Endothelial cell (in vitro differentiated cells): ENCODE data around the gene UBTD2. TPM values are rescaled to one million over a fixed set of nuclear protein-coding genes. Genes with fewer than 3 reads are reported as not detected.
A peak's percentile ranks its signal among the peaks of the same experiment; 100 is the strongest.

Experiments
- DNase-seq: peaks from one replicate; pipeline ENCODE4 v3.0.0; 2021; ENCODE audit warnings: low spot score
- H3K27ac Mint-ChIP-seq: one replicate; pipeline ENCODE4 v1.8.0; 2021; ENCODE audit warnings: mixed read lengths, inconsistent platforms; ENCODE audit not compliant: unreplicated experiment
- H3K27me3 Mint-ChIP-seq: one replicate; pipeline ENCODE4 v1.8.0; 2021; ENCODE audit warnings: mild to moderate bottlenecking, moderate library complexity, mixed read lengths, inconsistent platforms; ENCODE audit not compliant: unreplicated experiment
- H3K36me3 Mint-ChIP-seq: one replicate; pipeline ENCODE4 v1.8.0; 2021; ENCODE audit warnings: mild to moderate bottlenecking, low read depth, mixed read lengths, inconsistent platforms; ENCODE audit not compliant: unreplicated experiment
- H3K4me1 Mint-ChIP-seq: one replicate; pipeline ENCODE4 v1.8.0; 2021; ENCODE audit warnings: mild to moderate bottlenecking, mixed read lengths, inconsistent platforms; ENCODE audit not compliant: unreplicated experiment
- H3K4me3 Mint-ChIP-seq: one replicate; pipeline ENCODE4 v1.8.0; 2021; ENCODE audit warnings: mild to moderate bottlenecking, mixed read lengths, inconsistent platforms; ENCODE audit not compliant: unreplicated experiment
- H3K9me3 Mint-ChIP-seq: one replicate; pipeline ENCODE4 v1.8.0; 2021; ENCODE audit warnings: mixed read lengths, inconsistent platforms; ENCODE audit not compliant: unreplicated experiment
- total RNA-seq: library from RNA; stranded (reverse); fragmentation: NEBNext Ultra II Directional; extraction: Animal tissue kit (Norgen Biotek cat#: 25700); gene quantifications from one replicate; pipeline ENCODE4 v1.2.1, GENCODE V29; 2021; ENCODE audit not compliant: unreplicated experiment
- TF ChIP-seq, protein P1 (sequence below): fragments of 200-600 bp; sonication (generic); IDR thresholded peaks from one replicate; pipeline ENCODE4 v1.5.0; 2021; ENCODE audit warnings: antibody characterized with exemption; ENCODE audit not compliant: unreplicated experiment

The UBTD2 gene
- total RNA-seq, 1 donor from 2014 or later, result 38.8 TPM

DNA sequence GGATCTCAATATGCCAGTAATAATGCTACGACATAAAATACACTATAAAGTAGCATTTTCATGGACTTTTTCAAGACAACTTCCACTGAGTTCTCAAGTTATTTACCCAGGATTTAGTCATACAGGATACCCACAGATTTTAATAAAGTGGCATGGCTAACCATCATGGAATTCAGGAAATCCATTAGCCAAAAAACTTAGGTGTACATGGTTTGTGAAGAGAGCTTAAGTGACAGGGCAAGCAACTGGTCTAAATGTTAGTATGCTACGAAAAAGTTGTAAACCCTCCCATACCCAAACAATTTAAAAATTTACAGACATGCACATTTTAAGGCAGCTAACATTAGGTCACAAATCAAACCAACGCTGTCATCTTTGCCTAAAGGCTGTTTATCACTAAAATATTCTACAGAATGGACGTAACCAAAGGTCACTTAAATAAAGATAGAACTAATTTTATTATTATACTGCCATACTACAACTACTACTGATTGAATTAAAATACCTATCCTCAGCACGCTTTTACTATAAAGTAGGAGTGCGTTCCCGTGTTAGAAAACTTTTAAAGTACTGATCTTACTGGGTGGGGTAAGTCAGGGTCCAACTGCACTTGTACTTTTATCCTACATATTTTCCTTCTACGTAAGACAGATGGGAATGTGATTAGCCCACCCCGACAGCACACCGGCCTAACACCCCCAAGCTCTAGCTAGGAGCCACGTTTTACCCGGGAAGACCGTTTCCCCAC, 1.1 kb downstream of the UBTD2 start:
- H3K4me3 Mint-ChIP-seq, result peak overlapping the region; percentile 97
- H3K4me1 Mint-ChIP-seq, result peaks cover 7% of the 10 kb centered on the region
- no peaks in the 10 kb centered on the region for H3K9me3 Mint-ChIP-seq
- TF ChIP-seq, protein P1, sequence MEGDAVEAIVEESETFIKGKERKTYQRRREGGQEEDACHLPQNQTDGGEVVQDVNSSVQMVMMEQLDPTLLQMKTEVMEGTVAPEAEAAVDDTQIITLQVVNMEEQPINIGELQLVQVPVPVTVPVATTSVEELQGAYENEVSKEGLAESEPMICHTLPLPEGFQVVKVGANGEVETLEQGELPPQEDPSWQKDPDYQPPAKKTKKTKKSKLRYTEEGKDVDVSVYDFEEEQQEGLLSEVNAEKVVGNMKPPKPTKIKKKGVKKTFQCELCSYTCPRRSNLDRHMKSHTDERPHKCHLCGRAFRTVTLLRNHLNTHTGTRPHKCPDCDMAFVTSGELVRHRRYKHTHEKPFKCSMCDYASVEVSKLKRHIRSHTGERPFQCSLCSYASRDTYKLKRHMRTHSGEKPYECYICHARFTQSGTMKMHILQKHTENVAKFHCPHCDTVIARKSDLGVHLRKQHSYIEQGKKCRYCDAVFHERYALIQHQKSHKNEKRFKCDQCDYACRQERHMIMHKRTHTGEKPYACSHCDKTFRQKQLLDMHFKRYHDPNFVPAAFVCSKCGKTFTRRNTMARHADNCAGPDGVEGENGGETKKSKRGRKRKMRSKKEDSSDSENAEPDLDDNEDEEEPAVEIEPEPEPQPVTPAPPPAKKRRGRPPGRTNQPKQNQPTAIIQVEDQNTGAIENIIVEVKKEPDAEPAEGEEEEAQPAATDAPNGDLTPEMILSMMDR, result no peak
- H3K27ac Mint-ChIP-seq, result peak overlapping the region; percentile 95
- peaks cover 13% of the 10 kb centered on the region for H3K27me3 Mint-ChIP-seq
- H3K36me3 Mint-ChIP-seq, result peaks cover 5% of the 10 kb centered on the region
- no peak for DNase-seq

DNA sequence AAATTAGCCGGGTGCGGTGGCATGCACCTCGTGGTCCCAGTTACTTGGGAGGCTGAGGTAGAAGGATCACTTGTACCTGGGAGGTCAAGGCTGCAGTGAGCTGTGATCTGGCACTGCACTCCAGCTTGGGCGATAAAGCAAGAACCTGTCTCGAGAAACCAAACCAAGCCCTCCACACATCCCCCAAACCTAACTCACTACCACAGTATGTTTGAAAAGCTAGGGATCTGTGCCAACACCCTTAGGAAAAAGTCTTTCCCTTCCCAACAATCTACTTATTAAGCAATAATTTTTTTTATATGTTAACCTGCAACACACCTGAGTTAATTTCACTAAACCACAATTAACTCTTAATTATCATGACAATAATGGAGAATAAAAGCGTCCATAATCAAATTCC, 2.2 kb downstream of the UBTD2 start:
- no peak for DNase-seq
- peaks cover 13% of the 10 kb centered on the region for H3K27me3 Mint-ChIP-seq
- H3K27ac Mint-ChIP-seq, result no peak overlapping the region
- peaks cover 6% of the 10 kb centered on the region for H3K36me3 Mint-ChIP-seq
- peaks cover 15% of the 10 kb centered on the region for H3K4me1 Mint-ChIP-seq
- no peaks in the 10 kb centered on the region for H3K9me3 Mint-ChIP-seq
- TF ChIP-seq, protein P1, result no peak
- H3K4me3 Mint-ChIP-seq, result peak overlapping the region; percentile 97

DNA sequence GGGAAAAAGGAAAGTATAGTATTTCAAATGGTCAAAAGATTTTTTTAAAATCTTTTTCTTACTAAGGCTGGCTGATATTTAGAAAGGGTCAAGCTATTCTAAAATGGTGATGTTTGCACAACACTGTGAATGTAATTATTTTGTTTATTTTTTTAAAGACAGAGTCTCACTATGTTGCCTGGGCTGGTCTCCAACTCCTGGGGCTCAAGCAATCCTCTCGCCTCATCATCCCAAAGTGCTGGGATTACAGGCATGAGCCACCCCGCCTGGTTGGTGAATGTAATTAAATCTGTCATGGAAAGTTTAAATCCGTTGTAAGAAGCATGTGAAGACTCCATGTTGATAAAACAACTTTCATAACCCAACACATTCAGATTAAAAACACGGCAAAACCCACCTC, 2.6 kb downstream of the UBTD2 start:
- no peak overlapping the region for H3K27ac Mint-ChIP-seq
- H3K9me3 Mint-ChIP-seq, result no peaks in the 10 kb centered on the region
- peaks cover 6% of the 10 kb centered on the region for H3K36me3 Mint-ChIP-seq
- DNase-seq, result no peak
- TF ChIP-seq, protein P1, result no peak
- peaks cover 13% of the 10 kb centered on the region for H3K27me3 Mint-ChIP-seq
- H3K4me1 Mint-ChIP-seq, result peaks cover 18% of the 10 kb centered on the region
- no peak overlapping the region for H3K4me3 Mint-ChIP-seq

DNA sequence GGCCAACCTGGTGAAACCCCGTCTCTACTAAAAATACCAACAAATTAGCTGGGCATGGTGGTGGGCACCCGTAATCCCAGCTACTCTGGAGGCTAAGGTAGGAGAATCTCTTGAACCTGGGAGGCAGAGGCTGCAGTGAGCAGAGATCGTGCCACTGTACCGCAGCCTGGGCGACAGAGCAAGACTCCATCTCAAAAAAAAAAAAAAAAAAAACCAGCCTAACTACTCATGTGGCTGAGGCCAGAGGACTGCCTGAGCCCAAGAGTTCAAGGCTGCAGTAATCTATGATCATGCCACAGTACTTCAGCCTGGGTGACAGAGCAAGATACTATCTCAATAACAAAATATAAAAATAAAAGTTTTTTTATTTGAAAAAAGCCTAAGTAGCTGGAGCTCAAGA, 3.2 kb downstream of the UBTD2 start:
- Mint-ChIP-seq H3K27me3 (peaks cover 14% of the 10 kb centered on the region), H3K4me3 (no peak overlapping the region), H3K9me3 (no peaks in the 10 kb centered on the region), H3K36me3 (peaks cover 6% of the 10 kb centered on the region), H3K4me1 (peaks cover 18% of the 10 kb centered on the region), H3K27ac (no peak overlapping the region)
- no peak for DNase-seq
- TF ChIP-seq, protein P1, result no peak

DNA sequence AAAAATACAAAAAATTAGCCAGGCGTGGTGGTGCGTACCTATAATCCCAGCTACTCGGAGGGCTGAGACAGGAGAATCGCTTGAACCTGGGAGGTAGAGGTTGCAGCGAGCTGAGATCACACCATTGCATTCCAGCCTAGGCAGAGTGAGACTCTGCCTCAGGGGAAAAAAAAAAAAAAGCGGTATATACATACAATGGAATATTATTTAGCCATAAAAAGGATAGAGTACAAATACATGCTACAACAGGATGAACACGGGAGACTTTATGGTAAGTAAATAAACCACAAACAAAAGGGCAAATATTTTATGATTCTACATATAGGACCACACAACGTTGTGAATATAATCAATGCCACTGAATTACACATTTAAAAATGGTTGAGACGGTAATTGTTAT, 5.2 kb downstream of the UBTD2 start:
- H3K9me3 Mint-ChIP-seq, result no peaks in the 10 kb centered on the region
- peaks cover 18% of the 10 kb centered on the region for H3K4me1 Mint-ChIP-seq

More for the DNA sequence above, 5.2 kb downstream of the UBTD2 start:
- DNase-seq, result no peak
- TF ChIP-seq, protein P1, result no peak
- Mint-ChIP-seq H3K27me3 (peaks cover 3% of the 10 kb centered on the region), H3K27ac (no peak overlapping the region), H3K4me3 (no peak overlapping the region), H3K36me3 (peaks cover 6% of the 10 kb centered on the region)
